Stimulated activated CD4-positive, alpha-beta T cell treated with anti-CD3 and anti-CD28 coated beads, TNF-alpha, amount 100 ng/mL, for 1 hour (primary cell): ENCODE measurements around the gene GIPR.
"Not testable (repeated sequence)": the region's sequence is repeated elsewhere in the genome, so short reads cannot be mapped to it uniquely, and the experiment has no call there.

ENCODE experiments used
- DNase-seq, 3 donors: peaks; one replicate each; pipeline ENCODE4 v3.0.0-alpha.2; 2020; ENCODE audit warnings: low read depth in 3 of 3, low spot score in 1 of 3

Gene GIPR

GRCh38 chr19:45691516-45692186 is 23.6 kb downstream of the GIPR start, which contains the start of gene SNRPD2:
Gene SNRPD2, minus strand, starts transcription at chr19:45691953. Its CDS starts 65 bp downstream, at chr19:45691888.
- peak; percentile 78 to 87 (median 83) for DNase-seq

- peak; percentile 86 to 95 (median 90) for DNase-seq
Measured at GRCh38 chr19:45692187-45693105, 24.4 kb downstream of the GIPR start, which contains the start of gene QPCTL. Gene QPCTL, plus strand, starts transcription at chr19:45692666. Its CDS starts 38 bp downstream, at chr19:45692704.

GRCh38 chr19:45693106-45693788 is 25.2 kb downstream of the GIPR start:
- DNase-seq, result peak in 2 of 3 donors; percentile 42 to 74

GRCh38 chr19:45701676-45702075 is 33.7 kb downstream of the GIPR start:
- DNase-seq, result no peak

- no peak for DNase-seq
Measured at GRCh38 chr19:45705115-45705514, 37.1 kb downstream of the GIPR start.

- DNase-seq, result no peak
Measured at GRCh38 chr19:45705710-45706415, 37.8 kb downstream of the GIPR start.

- DNase-seq, result no peak
Measured at GRCh38 chr19:45710356-45711130, 42.5 kb downstream of the GIPR start.

- DNase-seq, result no peak
Measured at GRCh38 chr19:45711851-45712698, 44.1 kb downstream of the GIPR start.

GRCh38 chr19:45712699-45713067 is 44.7 kb downstream of the GIPR start:
- no peak for DNase-seq

GRCh38 chr19:45713141-45713540 is 45.1 kb downstream of the GIPR start:
- no peak for DNase-seq

GRCh38 chr19:45715139-45715538 is 47.1 kb downstream of the GIPR start:
- no peak for DNase-seq

GRCh38 chr19:45716359-45717130 is 48.5 kb downstream of the GIPR start:
- no peak for DNase-seq

GRCh38 chr19:45717131-45717982 is 49.3 kb downstream of the GIPR start:
- DNase-seq, result peak; percentile 88 to 97 (median 94)

GRCh38 chr19:45717983-45718650 is 50.1 kb downstream of the GIPR start:
- DNase-seq, result no peak

GRCh38 chr19:45720065-45720464 is 52.0 kb downstream of the GIPR start:
- not testable (repeated sequence) for DNase-seq

GRCh38 chr19:45728683-45729082 is 60.7 kb downstream of the GIPR start:
- DNase-seq, result not testable (repeated sequence)

- DNase-seq, result no peak
Measured at GRCh38 chr19:45729800-45730290, 61.8 kb downstream of the GIPR start.
